Natural killer cell treated with Interleukin-12 subunit alpha and Interleukin-12 subunit beta and Interleukin-15 and Interleukin-18, amount 100 ng/mL, for 72 hours (primary cell): Measurements from ENCODE around the gene CFAP97D2. TPM values are rescaled to one million over a fixed set of nuclear protein-coding genes. Genes with fewer than 3 reads are reported as not detected.
A peak's percentile ranks its signal among the peaks of the same experiment; 100 is the strongest.
"Not testable (repeated sequence)": the region's sequence is repeated elsewhere in the genome, so short reads cannot be mapped to it uniquely, and the experiment has no call there.

Source experiments
- ATAC-seq, 2 donors: fragments of 150-1000 bp; cut with Tn5 transposase in 1 of 2; sonication (Bioruptor Pico), chemical (Tn5 transposase) in 1 of 2; 2 replicates each; pipeline ENCODE4 v1.10.0; 2021
- DNase-seq: peaks from one replicate; pipeline ENCODE4 v3.0.0; 2022; ENCODE audit warnings: low spot score
- H3K27ac Mint-ChIP-seq, 2 donors: 1 replicate in 1 of 2; 2 replicates in 1 of 2; pipeline ENCODE4 v1.8.0; 2022; ENCODE audit warnings: mixed read lengths in 2 of 2, mild to moderate bottlenecking in 1 of 2, moderate library complexity in 1 of 2
- H3K27me3 Mint-ChIP-seq, 2 donors: 1 replicate in 1 of 2; 2 replicates in 1 of 2; pipeline ENCODE4 v1.8.0; 2022; ENCODE audit warnings: mixed read lengths in 2 of 2
- H3K36me3 Mint-ChIP-seq: one replicate; pipeline ENCODE4 v1.8.0; 2022; ENCODE audit warnings: mixed read lengths
- H3K4me1 Mint-ChIP-seq, 2 donors: 1 replicate in 1 of 2; 2 replicates in 1 of 2; pipeline ENCODE4 v1.8.0; 2022; ENCODE audit warnings: low read depth in 2 of 2, mixed read lengths in 2 of 2, mild to moderate bottlenecking in 1 of 2
- H3K4me3 Mint-ChIP-seq: one replicate; pipeline ENCODE4 v1.8.0; 2022; ENCODE audit warnings: mixed read lengths
- H3K9me3 Mint-ChIP-seq: 2 replicates; pipeline ENCODE4 v1.8.0; 2022; ENCODE audit warnings: mixed read lengths
- total RNA-seq, 2 donors: library from RNA; stranded (reverse); gene quantifications; one replicate each; pipeline ENCODE4 v1.2.3, GENCODE V29; 2022

The CFAP97D2 gene
- total RNA-seq, 2 donors from 2014 or later = not detected

- DNase-seq = no peak
- no peaks in the 10 kb centered on the region for H3K27me3 Mint-ChIP-seq
- no peak for ATAC-seq
- H3K27ac Mint-ChIP-seq = no peak overlapping the region
- peaks cover 64 to 71% of the 10 kb centered on the region in 2 donors for H3K4me1 Mint-ChIP-seq
- no peak overlapping the region for H3K4me3 Mint-ChIP-seq
- H3K36me3 Mint-ChIP-seq = peaks cover 5% of the 10 kb centered on the region
- H3K9me3 Mint-ChIP-seq = peaks cover 6% of the 10 kb centered on the region
These were observed 21.1 kb upstream of the CFAP97D2 start for GRCh38 chr13:114157869-114158495.

GRCh38 chr13:114158869-114159666 is 20.0 kb upstream of the CFAP97D2 start:
- not testable (repeated sequence) for H3K36me3 Mint-ChIP-seq, DNase-seq, H3K9me3 Mint-ChIP-seq, H3K4me3 Mint-ChIP-seq, H3K27me3 Mint-ChIP-seq, ATAC-seq, H3K27ac Mint-ChIP-seq
- H3K4me1 Mint-ChIP-seq = peaks cover 57 to 61% of the 10 kb centered on the region in 2 donors

- H3K27ac Mint-ChIP-seq = peak overlapping the region; percentile 43 to 51
- H3K9me3 Mint-ChIP-seq = no peaks in the 10 kb centered on the region
- ATAC-seq (peak in 1 of 2 donors; percentile 45), DNase-seq (no peak)
- H3K36me3 Mint-ChIP-seq = no peaks in the 10 kb centered on the region
- H3K27me3 Mint-ChIP-seq = no peaks in the 10 kb centered on the region
- peak overlapping the region; percentile 69 for H3K4me3 Mint-ChIP-seq
- H3K4me1 Mint-ChIP-seq = peaks cover 55 to 57% of the 10 kb centered on the region in 2 donors
These were observed 18.0 kb upstream of the CFAP97D2 start for GRCh38 chr13:114161028-114161556.

GRCh38 chr13:114161644-114162532 is 17.2 kb upstream of the CFAP97D2 start:
- H3K4me3 Mint-ChIP-seq = peak overlapping the region; percentile 69
- ATAC-seq = peak; percentile 64 to 75
- no peak for DNase-seq
- no peaks in the 10 kb centered on the region for H3K36me3 Mint-ChIP-seq
- peak overlapping the region; percentile 43 to 51 for H3K27ac Mint-ChIP-seq
- H3K27me3 Mint-ChIP-seq = no peaks in the 10 kb centered on the region
- H3K9me3 Mint-ChIP-seq = no peaks in the 10 kb centered on the region
- peaks cover 48 to 51% of the 10 kb centered on the region in 2 donors for H3K4me1 Mint-ChIP-seq

GRCh38 chr13:114162533-114162922 is 16.5 kb upstream of the CFAP97D2 start:
- ATAC-seq = no peak
- Mint-ChIP-seq H3K27ac (peak overlapping the region in 1 of 2 donors; percentile 51), H3K36me3 (no peaks in the 10 kb centered on the region), H3K4me3 (peak overlapping the region; percentile 69), H3K9me3 (no peaks in the 10 kb centered on the region), H3K4me1 (peaks cover 42 to 46% of the 10 kb centered on the region in 2 donors), H3K27me3 (no peaks in the 10 kb centered on the region)
- no peak for DNase-seq

DNA sequence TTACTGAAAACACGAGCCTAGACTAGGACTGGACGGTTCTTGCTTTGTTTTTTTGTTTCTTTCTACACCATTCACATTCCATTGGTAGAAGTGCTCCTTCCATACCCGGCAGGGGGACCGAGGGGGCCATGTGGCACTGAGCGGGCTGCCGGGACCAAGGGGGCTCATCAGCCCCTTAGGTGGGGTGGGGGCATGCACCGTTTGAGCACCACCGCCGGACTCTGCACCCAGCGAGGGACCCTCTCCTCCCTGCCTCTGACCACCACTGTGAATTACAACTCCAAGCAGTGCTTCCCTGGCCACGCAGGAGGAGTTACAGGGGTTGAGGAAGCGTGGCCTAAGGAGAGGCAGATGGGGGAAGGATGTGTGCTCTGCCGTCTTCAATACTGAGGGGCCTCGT is 15.0 kb upstream of the CFAP97D2 start:
- H3K4me3 Mint-ChIP-seq = no peak overlapping the region
- peaks cover 34 to 37% of the 10 kb centered on the region in 2 donors for H3K4me1 Mint-ChIP-seq

DNA sequence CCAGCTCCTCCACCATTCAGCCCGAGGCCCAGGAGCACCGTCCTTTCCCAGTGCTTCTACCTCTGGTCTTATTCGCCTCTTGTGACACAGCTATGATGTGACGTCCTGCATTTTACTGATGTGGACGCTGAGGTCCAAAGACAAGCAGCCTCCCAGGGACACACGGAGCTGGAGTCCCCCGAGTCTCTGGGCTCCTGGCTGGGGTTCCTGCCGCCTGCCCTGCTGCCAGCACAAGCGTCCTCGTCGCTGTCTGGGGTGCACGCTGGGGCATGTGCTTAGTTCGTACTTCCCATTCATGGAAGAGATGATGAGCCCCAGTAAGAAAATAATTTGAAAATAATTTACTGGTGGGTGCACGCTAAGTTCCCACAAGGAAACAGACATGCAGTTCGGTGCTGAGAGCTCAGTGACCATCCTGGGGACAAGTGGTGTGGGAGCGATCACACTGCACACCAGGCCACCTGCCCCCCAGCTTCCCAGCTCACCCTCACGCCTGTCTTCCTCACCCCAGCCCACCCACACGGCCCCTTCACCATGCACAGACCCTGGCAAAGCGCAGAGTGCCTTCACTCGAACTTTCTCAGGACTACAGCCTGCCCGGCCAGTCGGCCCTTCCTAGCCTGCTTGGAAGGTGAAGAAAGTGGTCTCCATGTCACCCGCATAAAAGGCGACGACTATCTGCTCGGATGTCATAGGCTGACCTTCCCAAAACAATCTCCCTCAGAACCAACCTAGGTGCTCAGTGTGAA is 14.2 kb upstream of the CFAP97D2 start:
- H3K27me3 Mint-ChIP-seq = no peaks in the 10 kb centered on the region
- H3K4me1 Mint-ChIP-seq = peaks cover 26 to 30% of the 10 kb centered on the region in 2 donors
- DNase-seq = no peak
- ATAC-seq = no peak
- no peaks in the 10 kb centered on the region for H3K9me3 Mint-ChIP-seq
- H3K4me3 Mint-ChIP-seq = no peak overlapping the region
- no peak overlapping the region for H3K27ac Mint-ChIP-seq
- no peaks in the 10 kb centered on the region for H3K36me3 Mint-ChIP-seq

More for the DNA sequence above, 15.0 kb upstream of the CFAP97D2 start:
- DNase-seq (no peak), ATAC-seq (no peak)
- no peaks in the 10 kb centered on the region for H3K27me3 Mint-ChIP-seq
- no peaks in the 10 kb centered on the region for H3K9me3 Mint-ChIP-seq
- no peaks in the 10 kb centered on the region for H3K36me3 Mint-ChIP-seq
- H3K27ac Mint-ChIP-seq = no peak overlapping the region

DNA sequence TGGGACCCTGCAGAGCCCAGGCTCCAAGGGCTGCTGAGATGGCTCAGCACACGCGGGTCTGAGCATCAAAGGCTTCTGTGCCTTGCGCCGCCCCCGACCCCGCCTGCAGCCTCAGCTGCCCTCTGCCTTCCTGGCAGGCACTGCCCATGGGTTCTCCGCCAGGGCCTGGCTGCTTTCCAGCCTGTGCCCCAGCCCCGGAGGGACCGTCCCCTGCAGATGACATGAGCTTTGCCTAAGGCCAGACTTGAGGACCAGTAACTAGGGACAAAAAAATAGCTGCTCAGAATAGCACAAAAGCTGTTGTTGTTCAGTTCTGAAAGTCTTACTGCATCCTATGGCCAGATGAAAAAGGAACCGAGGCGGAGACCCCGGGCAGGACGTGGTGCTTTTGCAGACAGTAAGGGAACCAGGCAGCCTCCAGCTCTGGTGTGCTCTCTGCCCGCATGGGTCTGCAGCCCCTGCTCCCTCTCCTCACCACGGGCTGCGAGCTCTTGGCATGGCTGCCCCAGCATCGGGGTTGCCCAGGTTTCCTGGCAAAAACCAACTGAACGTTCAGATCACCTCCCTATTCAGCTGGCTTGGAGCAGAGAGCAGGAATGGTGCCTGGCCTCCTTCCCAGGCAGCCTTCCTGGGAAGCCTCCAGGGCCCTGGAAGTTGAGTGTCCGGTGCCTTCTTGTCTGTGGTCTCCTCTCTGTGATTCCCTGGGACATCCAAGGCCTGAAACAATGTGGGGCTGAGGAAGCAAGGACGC is 12.5 kb upstream of the CFAP97D2 start:
- Mint-ChIP-seq H3K27ac (no peak overlapping the region), H3K4me1 (peaks cover 12 to 17% of the 10 kb centered on the region in 2 donors), H3K27me3 (no peaks in the 10 kb centered on the region), H3K9me3 (no peaks in the 10 kb centered on the region), H3K36me3 (no peaks in the 10 kb centered on the region), H3K4me3 (no peak overlapping the region)
- ATAC-seq (no peak), DNase-seq (no peak)

DNA sequence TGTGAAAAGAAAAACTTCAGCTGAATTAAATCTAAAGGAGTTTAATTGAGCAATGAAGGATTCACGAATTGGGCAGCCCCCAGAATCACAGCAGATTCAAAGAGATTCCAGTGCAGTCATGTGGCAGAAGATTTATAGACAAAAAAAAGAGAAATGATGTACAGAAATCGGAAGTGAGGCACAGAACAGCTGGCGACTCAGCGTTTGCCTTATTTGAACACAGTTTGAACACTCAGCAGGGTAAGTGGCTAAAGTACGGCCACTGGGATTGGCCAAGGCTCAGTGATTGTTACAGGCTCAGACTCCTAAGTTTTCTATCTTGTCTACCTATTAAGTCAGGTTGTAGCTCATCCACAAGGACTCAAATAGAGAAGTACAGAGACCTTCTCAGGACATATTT is 11.6 kb upstream of the CFAP97D2 start:
- Mint-ChIP-seq H3K9me3 (no peaks in the 10 kb centered on the region), H3K36me3 (no peaks in the 10 kb centered on the region), H3K27ac (no peak overlapping the region), H3K4me1 (peaks cover 4 to 9% of the 10 kb centered on the region in 2 donors), H3K27me3 (no peaks in the 10 kb centered on the region), H3K4me3 (no peak overlapping the region)
- no peak for ATAC-seq
- DNase-seq = no peak

GRCh38 chr13:114167885-114168284 is 11.2 kb upstream of the CFAP97D2 start:
- no peak for DNase-seq
- H3K9me3 Mint-ChIP-seq = no peaks in the 10 kb centered on the region
- ATAC-seq = no peak
- no peak overlapping the region for H3K4me3 Mint-ChIP-seq
- H3K4me1 Mint-ChIP-seq = peaks cover 0 to 6% of the 10 kb centered on the region in 2 donors
- H3K27ac Mint-ChIP-seq = no peak overlapping the region
- no peaks in the 10 kb centered on the region for H3K27me3 Mint-ChIP-seq
- H3K36me3 Mint-ChIP-seq = peaks cover 1% of the 10 kb centered on the region

DNA sequence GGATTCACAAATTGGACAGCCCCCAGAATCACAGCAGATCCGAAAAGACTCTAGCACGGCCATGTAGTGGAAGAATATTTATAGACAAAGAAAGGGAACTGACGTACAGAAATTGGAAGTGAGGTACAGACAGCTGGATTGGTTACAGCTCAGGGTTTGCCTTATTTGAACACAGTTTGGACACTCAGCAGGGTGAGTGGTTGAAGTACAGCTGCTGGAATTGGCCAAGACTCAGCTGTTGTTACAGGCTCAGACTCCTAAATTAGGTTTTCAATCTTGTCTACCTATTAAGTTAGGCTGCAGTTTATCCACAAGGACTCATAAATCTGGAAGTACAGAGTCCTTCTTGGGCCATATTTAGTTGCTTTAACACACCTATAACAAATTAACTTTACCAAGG is 5.8 kb upstream of the CFAP97D2 start:
- H3K27ac Mint-ChIP-seq = no peak overlapping the region
- no peaks in the 10 kb centered on the region for H3K9me3 Mint-ChIP-seq
- H3K36me3 Mint-ChIP-seq = peaks cover 6% of the 10 kb centered on the region
- H3K4me3 Mint-ChIP-seq = no peak overlapping the region
- DNase-seq = no peak
- H3K27me3 Mint-ChIP-seq = no peaks in the 10 kb centered on the region
- ATAC-seq = no peak
- peaks cover 9 to 11% of the 10 kb centered on the region in 2 donors for H3K4me1 Mint-ChIP-seq

- no peak for DNase-seq
- Mint-ChIP-seq H3K9me3 (no peaks in the 10 kb centered on the region), H3K27me3 (peaks cover 0 to 5% of the 10 kb centered on the region in 2 donors), H3K4me1 (peaks cover 13 to 16% of the 10 kb centered on the region in 2 donors), H3K27ac (no peak overlapping the region), H3K4me3 (no peak overlapping the region), H3K36me3 (peaks cover 6% of the 10 kb centered on the region)
- ATAC-seq = no peak
These were observed 5.3 kb upstream of the CFAP97D2 start for GRCh38 chr13:114173745-114174144.
